GM13976 (cell line): ENCODE results near the gene COQ10B.
"Not testable (repeated sequence)": the region's sequence is repeated elsewhere in the genome, so short reads cannot be mapped to it uniquely, and the experiment has no call there.

Experiments
- DNase-seq: peaks from one replicate; pipeline ENCODE4 v3.0.0; 2012; ENCODE audit warnings: low spot score
- CTCF ChIP-seq: IDR thresholded peaks from 2 replicates; pipeline ENCODE4 v1.5.1; 2012; ENCODE audit warnings: borderline replicate concordance, mild to moderate bottlenecking; ENCODE audit not compliant: insufficient read depth; ENCODE audit errors: extremely low read depth, missing control alignments, control extremely low read depth
- in situ Hi-C: fragments of 300-500 bp; cut with MboI; formaldehyde crosslinking; loops from one replicate; pipeline ENCODE4 v1.12.0; 2022; ENCODE audit warnings: low sequenced_read_pairs, mixed read lengths, inconsistent platforms; ENCODE audit not compliant: unreplicated experiment

COQ10B gene

GRCh38 chr2:197461057-197461456, 7.7 kb downstream of the COQ10B start:
- in situ Hi-C loops, result no loop called here

DNA sequence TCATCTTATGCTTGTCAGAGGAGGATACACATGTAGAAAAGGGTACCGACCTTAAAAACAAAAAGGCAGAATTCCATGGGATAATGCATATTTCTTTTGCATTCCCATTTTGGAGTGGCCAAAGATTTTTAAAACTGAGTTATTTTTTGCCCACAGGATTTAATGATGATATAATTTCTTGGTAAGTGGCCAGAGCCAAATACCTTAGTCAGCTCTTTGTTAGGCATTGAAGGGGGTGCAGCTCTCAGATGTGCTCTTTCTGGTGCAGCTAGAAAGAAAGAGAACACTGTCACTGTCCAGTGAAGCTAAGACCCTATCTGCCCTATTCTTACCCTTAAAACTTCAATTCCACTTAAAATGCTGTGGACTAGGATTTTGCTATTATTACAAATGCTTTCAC, 10.8 kb downstream of the COQ10B start:
- in situ Hi-C loops, result no loop called here
- DNase-seq, result no peak
- no peak for TF ChIP-seq CTCF

More at GRCh38 chr2:197461057-197461456, 7.7 kb downstream of the COQ10B start:
- no peak for DNase-seq
- TF ChIP-seq CTCF, result no peak

GRCh38 chr2:197472166-197472565, 18.8 kb downstream of the COQ10B start:
- no peak for TF ChIP-seq CTCF
- no peak for DNase-seq
- in situ Hi-C loops, result no loop called here

- no peak for TF ChIP-seq CTCF
- in situ Hi-C loops, result no loop called here
- no peak for DNase-seq
These were observed 24.4 kb downstream of the COQ10B start for GRCh38 chr2:197477797-197478196.

DNA sequence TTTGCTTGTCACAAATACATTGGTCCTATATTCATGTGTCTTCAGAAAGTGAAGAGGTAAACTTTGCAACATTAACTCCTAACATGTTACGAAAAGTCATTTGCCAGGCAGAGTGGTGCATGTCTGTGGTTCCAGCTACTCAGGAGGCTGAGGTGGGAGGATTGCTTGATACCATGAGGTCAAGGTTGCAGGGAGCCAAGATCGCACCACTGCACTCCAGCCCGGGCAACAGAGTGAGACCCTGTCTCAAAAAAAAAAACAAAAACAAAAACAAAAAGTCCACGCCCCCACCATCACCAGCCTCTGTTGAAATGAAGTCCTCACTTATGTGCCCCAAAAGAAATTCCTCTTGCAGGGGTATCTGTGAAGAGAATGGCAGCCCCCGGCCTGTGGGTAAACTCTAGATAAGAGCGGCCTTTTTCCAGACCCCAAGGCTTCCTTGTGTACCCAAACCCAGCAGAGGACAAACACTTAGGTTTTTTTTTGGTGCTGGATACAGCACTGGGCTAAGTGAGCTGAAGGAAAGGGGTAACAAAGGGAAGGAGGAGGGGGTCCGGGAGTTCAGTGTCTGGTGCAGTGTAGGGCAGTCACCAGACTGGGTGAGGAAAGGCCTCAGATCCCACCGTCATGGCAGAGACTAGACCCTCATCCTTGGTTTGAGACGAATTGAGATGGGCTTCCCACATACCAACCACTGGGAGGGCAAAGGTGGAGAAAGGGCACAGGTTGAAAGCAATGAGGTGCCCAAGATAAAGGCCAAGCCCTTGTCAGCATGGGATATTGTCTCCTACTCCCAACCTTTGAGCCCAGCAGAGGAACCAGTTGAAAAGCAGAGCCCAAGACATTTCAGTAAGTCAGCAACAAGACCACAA, 27.0 kb downstream of the COQ10B start:
- TF ChIP-seq CTCF, result no peak
- DNase-seq, result no peak
- in situ Hi-C loops, result no loop called here

DNA sequence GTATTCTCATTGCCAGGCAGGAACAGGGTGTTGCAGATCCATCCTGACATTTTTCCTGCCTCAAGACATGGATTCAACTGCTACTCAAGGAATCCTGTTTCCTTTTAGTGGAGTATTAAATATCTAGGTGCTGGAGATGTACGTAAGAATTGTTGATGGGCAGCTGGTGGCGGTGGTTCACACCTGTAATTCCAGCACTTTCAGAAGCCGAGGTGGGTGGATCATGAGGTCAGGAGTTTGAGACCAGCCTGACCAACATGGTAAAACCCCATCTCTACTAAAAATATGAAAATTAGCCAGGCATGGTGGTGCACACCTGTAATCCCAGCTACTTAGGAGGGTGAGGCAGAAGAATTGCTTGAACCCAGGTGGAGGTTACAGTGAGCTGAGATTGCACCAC, 30.9 kb downstream of the COQ10B start:
- in situ Hi-C loops, DNase-seq: not testable (repeated sequence)

GRCh38 chr2:197486175-197486574, 32.8 kb downstream of the COQ10B start:
- no peak for DNase-seq
- in situ Hi-C loops, result no loop called here
- TF ChIP-seq CTCF, result no peak
